Measurements from ENCODE around the gene RINL. TPM values are rescaled to one million over a fixed set of nuclear protein-coding genes. Genes with fewer than 3 reads are reported as not detected.

RINL gene
- total and polyA plus RNA-seq, 2 of the 8 experiments (the other 6 are each of a cell fraction or from before 2014, with no cell fraction given) = 11.1 to 11.9 TPM

DNA sequence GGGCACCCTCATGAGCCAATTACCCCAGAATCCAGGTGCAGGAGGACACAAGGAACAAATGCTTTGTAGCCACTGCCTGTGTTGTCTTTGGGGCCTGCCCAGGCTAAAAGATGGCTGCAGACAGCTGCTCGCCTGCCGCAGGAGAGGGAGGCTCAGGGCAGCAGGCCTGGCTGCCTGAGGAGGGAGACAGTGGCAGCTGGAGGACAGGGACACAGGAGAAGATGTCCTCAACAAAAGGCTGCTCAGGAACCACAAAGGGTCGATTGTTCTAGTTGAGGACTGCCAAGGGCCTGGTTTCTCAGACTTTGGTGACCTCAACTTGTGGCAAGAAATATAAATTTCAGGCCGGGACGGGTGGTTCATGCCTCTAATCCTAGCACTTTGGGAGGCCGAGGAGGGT, 13.7 kb upstream of the RINL start:
- Histone ChIP-seq H3K36me3 (ENCODE audit: control insufficient read depth in 2 of 4, insufficient read depth in 4 of 4, low read length in 3 of 4) (no peaks in the 10 kb centered on the region), H2BK15ac (ENCODE audit: low read length) (0 out of 2 replicates have a peak overlapping the region, but pooled peaks have one; percentile 61), H3K27me3 (replicated peaks in 1 of 4; ENCODE audit: control insufficient read depth in 3 of 4, extremely low read depth in 1 of 4, insufficient read depth in 3 of 4, low read length in 3 of 4) (no peaks in the 10 kb centered on the region), H3K4ac (replicated peaks; ENCODE audit: insufficient read length, low read depth, low read length) (no peak overlapping the region), H3K23me2 (ENCODE audit: low read depth, low read length) (no peaks in the 10 kb centered on the region), H4K8ac (ENCODE audit: extremely low read depth, insufficient read depth, low read length) (no peak overlapping the region), H2AK5ac (ENCODE audit: low read depth, low read length) (no peak overlapping the region), H2AFZ (ENCODE audit: low read length) (no peak overlapping the region), H3K9me3 (ENCODE audit: insufficient read depth in 2 of 2, low read depth in 1 of 2, low read length in 1 of 2) (no peaks in the 10 kb centered on the region), H3K79me2 (ENCODE audit: control insufficient read depth in 1 of 2, insufficient read depth in 2 of 2, low read length in 2 of 2) (no peaks in the 10 kb centered on the region), H2BK20ac (ENCODE audit: low read length) (no peak overlapping the region), H3K14ac (ENCODE audit: insufficient read length) (no peak overlapping the region), H2BK12ac (ENCODE audit: low read depth, low read length) (no peak overlapping the region), H3K56ac (replicated peaks; ENCODE audit: insufficient read length, low read depth, low read length) (no peak overlapping the region), H3K27ac (ENCODE audit: low read depth, low read length) (no peak overlapping the region), H3K9ac (replicated peaks in 1 of 4; ENCODE audit: extremely low read depth in 1 of 4, low read depth in 3 of 4, low read length in 3 of 4) (no peak overlapping the region; a peak in 1 of 7 replicates), H3K79me1 (ENCODE audit: low read depth, low read length) (no peaks in the 10 kb centered on the region), H3K4me2 (ENCODE audit: insufficient read depth in 1 of 2, low read depth in 2 of 2, low read length in 2 of 2) (no peak overlapping the region), H3K4me1 (replicated peaks in 1 of 4; ENCODE audit: control insufficient read depth in 3 of 4, insufficient read depth in 4 of 4, low read length in 3 of 4) (no peaks in the 10 kb centered on the region), H3K4me3 (ENCODE audit: extremely low read depth in 1 of 4, insufficient read depth in 2 of 4, low read depth in 3 of 4, low read length in 4 of 4) (no peak overlapping the region), H2BK5ac (ENCODE audit: low read depth, low read length) (no peak overlapping the region), H3K18ac (ENCODE audit: extremely low read depth, low read length) (no peak overlapping the region; the same call in 1 of the 2 replicates), H4K5ac (ENCODE audit: insufficient read length, low read depth, low read length) (no peak overlapping the region), H2BK120ac (replicated peaks; ENCODE audit: low read depth, low read length) (no peak overlapping the region), H4K20me1 (replicated peaks in 1 of 2; ENCODE audit: control insufficient read depth in 1 of 2, insufficient read depth in 2 of 2, low read length in 2 of 2) (peaks cover 0 to 2% of the 10 kb centered on the region in 2 experiments), H4K91ac (replicated peaks; ENCODE audit: insufficient read length, low read length) (no peak overlapping the region), H3K23ac (ENCODE audit: insufficient read length) (no peak overlapping the region)
- POLR2A ChIA-PET (ENCODE audit: partially characterized antibody) = interaction anchor here (0.7 kb wide), 1 partner anchor 14 kb away, joined by 3 read pairs; the partner anchor contains the start of gene RINL
- no peak for TF ChIP-seq RFX5 (IDR thresholded peaks at IDR 0.05; ENCODE audit: borderline replicate concordance, low read depth, low read length)
- no peak for TF ChIP-seq SUZ12 (IDR thresholded peaks at IDR 0.05; ENCODE audit: low read length)
- no peak for TF ChIP-seq EP300 (IDR thresholded peaks at IDR 0.05; ENCODE audit: borderline replicate concordance in 1 of 2, low read depth in 2 of 2, low read length in 2 of 2)
- TF ChIP-seq CREB1 (IDR thresholded peaks at IDR 0.05) = no peak
- no peak for TF ChIP-seq RBBP5 (IDR thresholded peaks at IDR 0.05; ENCODE audit: borderline replicate concordance, low read depth, low read length)
- TF ChIP-seq RXRA (IDR thresholded peaks at IDR 0.05; ENCODE audit: insufficient read depth, low read depth, low read length) = no peak
- TF ChIP-seq, protein P1, sequence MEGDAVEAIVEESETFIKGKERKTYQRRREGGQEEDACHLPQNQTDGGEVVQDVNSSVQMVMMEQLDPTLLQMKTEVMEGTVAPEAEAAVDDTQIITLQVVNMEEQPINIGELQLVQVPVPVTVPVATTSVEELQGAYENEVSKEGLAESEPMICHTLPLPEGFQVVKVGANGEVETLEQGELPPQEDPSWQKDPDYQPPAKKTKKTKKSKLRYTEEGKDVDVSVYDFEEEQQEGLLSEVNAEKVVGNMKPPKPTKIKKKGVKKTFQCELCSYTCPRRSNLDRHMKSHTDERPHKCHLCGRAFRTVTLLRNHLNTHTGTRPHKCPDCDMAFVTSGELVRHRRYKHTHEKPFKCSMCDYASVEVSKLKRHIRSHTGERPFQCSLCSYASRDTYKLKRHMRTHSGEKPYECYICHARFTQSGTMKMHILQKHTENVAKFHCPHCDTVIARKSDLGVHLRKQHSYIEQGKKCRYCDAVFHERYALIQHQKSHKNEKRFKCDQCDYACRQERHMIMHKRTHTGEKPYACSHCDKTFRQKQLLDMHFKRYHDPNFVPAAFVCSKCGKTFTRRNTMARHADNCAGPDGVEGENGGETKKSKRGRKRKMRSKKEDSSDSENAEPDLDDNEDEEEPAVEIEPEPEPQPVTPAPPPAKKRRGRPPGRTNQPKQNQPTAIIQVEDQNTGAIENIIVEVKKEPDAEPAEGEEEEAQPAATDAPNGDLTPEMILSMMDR (IDR thresholded peaks at IDR 0.05; ENCODE audit: control extremely low read depth in 1 of 3, insufficient read depth in 1 of 3, low read depth in 1 of 3, low read length in 3 of 3) = no peak
- TF ChIP-seq SP2 (IDR thresholded peaks at IDR 0.05; ENCODE audit: low read length) = no peak
- TF ChIP-seq CBX5 (IDR thresholded peaks at IDR 0.05; ENCODE audit: low read depth, low read length) = no peak
- no peak for TF ChIP-seq POLR2A (IDR thresholded peaks at IDR 0.05; ENCODE audit: control extremely low read depth in 1 of 2, low read depth in 2 of 2, low read length in 2 of 2)
- TF ChIP-seq BCL11A (IDR thresholded peaks at IDR 0.05; ENCODE audit: low read depth in 2 of 2, low read length in 2 of 2) = no peak
- FAIRE-seq = no peak
- CTCF ChIA-PET (ENCODE audit: partially characterized antibody) = no interaction called here
- 86% methylated on average over 6 of the region's 6 CpGs; no CpG with 5 or more reads in 1 of the 2 experiments for WGBS, 2 experiments (ENCODE audit: extremely low coverage in 1 of 2, insufficient coverage in 1 of 2, insufficient read length in 1 of 2, insufficient replicate concordance in 2 of 2, low coverage in 1 of 2, low lambda C conversion rate in 2 of 2, missing lambda C conversion rate in 1 of 2)
- DNase-seq (ENCODE audit: low read depth in 1 of 2, low spot score in 2 of 2) = no peak

All from H1 (cell line).